ENCODE results near the gene INCENP. TPM values are rescaled to one million over a fixed set of nuclear protein-coding genes. Genes with fewer than 3 reads are reported as not detected.
"Not testable (repeated sequence)": the region's sequence is repeated elsewhere in the genome, so short reads cannot be mapped to it uniquely, and the experiment has no call there.

INCENP gene
- 76.5 and 86.6 TPM in 2 replicates for total RNA-seq (2014; rRNA removed)
- polyA plus RNA-seq (2012): 23.5 TPM

DNA sequence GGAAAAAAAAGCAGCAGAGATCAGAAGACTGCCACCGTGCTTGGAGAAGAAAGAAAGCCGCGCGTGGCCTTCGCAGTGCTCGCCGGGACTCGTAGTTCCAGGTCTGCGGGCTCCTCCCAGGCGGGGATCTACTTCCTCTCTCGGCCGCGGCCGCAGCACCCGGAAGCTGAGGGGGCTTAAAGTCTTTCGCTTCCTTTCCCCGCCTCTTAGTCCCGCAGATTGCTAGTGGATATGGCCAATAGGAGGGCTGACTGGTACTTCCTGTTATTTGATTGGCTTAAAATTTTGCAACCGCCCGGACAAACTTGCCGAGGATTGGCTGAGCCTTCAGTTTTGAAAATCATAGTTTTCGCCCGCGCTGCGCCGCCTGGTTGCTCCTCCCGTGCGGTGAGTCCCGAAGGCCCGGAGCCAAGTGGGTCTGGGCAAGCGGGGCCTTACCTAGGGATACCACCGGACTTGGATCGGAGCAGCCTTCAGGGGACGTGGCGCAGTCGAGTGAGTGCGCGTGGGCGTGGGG, at the start of gene INCENP:
Gene INCENP, plus strand, starts transcription at position 343 of the 517 bp plus-strand sequence. CDS start 4,151 bp downstream, outside the sequence.
- DNase-seq (ENCODE audit: low read depth): peak; percentile 99

DNA sequence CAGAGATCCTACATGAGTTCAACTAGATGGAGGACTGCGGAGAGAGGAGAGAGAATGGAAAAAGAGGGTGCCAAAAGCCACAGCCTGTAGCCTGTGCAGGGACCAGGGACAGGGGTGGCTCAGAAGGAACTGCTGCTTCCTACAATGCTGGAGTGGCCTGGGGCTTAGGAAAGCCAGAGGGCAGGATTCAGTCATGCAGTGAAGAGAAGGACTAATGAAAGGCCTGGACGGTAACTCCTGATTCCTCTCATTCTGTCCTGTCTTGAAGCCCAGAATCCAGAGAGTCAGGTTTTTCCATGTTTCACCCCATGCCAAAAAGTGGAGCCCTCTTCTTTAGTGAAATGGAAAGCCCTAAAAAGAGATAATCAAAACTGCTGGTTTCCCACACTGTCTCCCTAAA, 48.4 kb upstream of the INCENP start:
- DNase-seq (ENCODE audit: low read depth): no peak

DNA sequence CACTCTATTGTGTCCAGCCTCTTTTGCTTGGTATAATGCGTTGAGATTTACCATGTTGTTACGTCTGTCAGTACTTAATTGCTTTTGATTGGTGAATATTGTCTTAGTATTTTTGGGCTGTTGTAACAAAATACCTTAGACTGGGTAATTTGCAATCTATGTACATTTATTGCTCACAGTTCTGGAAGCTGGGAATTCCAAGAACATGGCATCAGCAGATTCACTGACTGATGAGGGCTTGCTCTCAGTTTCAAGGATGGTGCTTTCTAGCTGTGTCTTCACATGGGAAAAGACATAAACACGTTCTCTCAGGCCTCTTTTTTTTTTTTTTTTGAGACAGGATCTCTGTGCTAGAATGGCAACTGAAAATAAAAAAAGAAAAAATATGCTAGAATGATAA, 46.7 kb upstream of the INCENP start:
- DNase-seq (ENCODE audit: low read depth): no peak

DNA sequence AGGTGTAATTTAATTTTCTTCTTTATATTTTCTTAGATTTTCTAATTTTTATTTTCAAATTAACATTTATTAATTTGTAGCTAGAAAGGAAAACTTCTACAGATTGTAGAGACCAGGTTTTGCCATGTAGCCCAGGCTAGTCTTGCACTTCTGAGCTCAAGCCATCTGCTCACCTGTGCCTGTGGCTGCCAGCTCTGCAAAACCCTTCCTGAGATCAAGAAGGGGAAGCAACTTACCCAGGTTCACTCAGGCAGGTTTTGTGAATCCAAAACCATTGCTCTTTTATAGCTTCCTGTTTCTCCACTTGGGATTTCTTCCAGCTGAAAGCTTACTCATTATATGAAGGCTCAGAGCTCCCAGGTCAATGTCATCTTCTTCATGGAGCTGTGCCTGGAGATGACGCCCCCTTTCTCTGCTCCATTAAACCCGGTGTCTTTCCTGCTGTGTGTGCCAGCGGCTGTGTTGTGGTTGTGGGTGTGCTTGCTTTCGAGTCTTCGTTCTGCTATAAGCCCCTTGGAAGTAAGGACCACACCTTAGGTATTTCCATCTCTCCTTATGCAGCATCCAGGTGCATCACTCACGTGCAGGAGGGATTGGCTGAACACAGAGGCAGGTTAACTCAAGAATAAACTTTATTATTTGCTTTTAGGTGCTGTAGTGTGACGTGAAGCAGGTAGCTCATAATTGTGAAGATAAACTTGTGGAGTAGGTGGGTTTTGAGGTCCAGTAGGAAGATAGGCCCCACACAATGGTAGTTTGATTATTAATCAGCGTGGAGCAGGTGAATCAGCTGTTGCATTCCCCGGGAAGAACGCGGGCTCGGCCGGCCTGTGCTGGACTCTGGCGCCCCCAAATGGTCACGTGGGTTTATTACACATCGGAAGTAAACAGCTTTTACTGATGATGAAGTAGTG, 42.2 kb upstream of the INCENP start:
- peak; percentile 57 for DNase-seq (ENCODE audit: low read depth)

DNA sequence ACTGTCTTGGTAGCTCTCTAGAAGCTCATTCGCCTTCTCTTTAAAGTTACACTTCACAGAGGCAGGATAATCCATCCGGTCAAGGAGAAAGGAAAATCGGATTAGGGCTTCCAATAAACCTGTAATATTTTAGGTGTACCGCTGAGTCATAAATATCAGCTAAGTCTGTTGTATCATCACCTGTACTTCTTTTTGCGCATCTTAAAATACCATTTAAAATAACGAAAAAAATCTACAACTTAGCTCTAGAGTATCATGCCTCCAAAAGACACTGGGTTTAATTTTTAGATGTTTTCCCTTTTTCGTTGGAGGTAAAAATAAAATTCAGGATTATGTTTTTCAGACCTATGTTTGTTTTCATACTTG, 41.5 kb upstream of the INCENP start:
- DNase-seq (ENCODE audit: low read depth): no peak

DNA sequence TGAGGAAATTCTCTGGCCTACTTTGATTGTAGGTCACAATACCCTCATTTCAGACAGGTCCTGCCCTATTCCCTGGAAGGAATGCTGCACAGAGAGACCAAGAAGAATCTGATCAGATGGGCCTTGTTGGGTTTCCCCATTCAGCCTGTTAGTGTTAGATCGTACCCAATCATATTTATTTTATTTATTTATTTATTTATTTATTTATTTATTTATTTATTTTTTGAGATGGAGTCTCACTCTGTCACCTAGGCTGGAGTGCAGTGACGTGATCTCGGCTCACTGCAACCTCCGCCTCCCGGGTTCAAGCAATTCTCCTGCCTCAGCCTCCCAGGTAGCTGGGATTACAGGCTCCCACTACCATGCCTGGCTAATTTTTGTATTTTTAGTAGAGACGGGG, 39.0 kb upstream of the INCENP start:
- not testable (repeated sequence) for DNase-seq (ENCODE audit: low read depth)

DNA sequence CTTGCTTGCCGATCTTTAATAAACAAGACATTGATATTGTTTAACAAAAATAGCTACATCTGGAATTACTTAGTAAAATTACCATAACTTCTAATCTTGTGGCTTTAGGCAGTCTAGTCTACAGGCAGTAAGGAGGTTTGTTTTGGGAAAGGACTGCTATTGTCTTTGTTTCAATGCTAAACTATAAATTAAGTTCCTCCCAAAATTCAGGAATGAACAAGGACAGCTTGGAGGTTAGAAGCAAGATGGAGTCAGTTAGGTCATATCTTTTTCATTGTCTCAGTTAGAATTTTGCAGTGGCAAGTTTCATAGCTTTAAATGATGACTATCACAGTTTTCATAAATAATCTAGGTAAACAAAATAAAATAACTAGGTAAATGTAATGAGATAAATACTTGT, 36.1 kb upstream of the INCENP start:
- DNase-seq (ENCODE audit: low read depth): no peak

DNA sequence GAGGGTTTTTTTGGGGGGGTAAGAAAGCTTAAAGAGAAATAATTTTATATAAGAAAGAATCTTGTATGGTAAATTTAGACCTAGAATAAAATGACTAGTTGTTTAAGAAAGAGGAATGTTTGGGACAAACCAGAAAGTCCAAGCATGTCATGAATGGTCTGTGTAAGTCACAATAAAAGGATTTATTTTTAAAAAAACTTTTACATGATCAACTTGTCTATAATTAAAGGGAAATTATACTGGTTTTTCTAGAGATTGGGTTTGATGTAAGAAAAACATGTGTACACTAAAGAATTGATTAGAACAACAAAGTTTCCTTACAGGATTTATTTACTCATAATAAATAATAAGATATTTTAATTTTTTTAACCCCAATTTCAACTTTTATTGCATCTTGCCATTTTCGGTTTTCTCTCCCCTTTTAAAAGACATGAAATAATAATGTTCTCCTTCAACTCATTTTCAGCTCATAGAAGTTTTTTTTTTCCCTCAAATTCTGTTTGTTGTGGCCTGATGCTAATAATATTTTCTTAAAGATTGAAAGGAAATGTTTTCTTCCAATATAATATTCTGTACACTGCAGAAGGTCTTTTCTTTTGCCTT, 35.4 kb upstream of the INCENP start:
- DNase-seq (ENCODE audit: low read depth): peak; percentile 32

DNA sequence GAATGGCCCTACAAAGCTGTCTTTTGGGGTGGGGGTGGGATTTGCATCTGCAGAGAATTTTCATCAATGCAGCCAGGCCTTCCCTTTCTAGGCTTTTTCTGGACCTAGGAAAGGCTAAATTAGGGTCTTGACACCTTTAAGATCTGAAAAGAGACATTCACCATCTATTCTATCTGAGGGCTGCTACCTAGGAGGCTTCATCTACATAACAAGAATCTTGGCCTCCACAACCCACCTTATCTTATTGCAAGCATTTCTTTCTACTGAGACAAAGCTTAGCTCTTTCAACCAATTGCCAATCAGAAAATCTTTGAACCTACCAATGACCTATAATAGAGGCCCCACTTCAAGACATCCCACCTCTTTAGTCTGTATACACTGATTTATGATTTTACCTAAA, 20.7 kb upstream of the INCENP start:
- no peak for DNase-seq (ENCODE audit: low read depth)

DNA sequence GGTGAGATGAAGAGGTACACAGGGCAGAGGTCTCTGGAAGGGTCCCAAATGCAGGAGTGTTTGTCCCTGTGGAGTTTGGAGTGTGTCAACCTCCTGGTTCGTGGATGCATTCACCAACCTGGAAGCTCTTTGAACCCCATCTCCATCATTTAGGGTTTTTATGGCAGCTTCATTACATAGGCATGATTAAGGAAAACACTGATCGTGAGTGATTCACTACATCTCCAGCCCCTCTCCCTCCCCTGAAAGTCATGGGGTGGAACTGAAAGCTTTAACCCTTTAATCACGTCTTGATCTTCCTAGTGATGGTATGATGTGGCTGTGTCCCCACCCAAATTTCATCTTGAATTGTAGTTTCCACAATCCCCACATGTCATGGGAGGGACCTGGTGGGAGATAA, 19.8 kb upstream of the INCENP start:
- DNase-seq (ENCODE audit: low read depth): no peak

DNA sequence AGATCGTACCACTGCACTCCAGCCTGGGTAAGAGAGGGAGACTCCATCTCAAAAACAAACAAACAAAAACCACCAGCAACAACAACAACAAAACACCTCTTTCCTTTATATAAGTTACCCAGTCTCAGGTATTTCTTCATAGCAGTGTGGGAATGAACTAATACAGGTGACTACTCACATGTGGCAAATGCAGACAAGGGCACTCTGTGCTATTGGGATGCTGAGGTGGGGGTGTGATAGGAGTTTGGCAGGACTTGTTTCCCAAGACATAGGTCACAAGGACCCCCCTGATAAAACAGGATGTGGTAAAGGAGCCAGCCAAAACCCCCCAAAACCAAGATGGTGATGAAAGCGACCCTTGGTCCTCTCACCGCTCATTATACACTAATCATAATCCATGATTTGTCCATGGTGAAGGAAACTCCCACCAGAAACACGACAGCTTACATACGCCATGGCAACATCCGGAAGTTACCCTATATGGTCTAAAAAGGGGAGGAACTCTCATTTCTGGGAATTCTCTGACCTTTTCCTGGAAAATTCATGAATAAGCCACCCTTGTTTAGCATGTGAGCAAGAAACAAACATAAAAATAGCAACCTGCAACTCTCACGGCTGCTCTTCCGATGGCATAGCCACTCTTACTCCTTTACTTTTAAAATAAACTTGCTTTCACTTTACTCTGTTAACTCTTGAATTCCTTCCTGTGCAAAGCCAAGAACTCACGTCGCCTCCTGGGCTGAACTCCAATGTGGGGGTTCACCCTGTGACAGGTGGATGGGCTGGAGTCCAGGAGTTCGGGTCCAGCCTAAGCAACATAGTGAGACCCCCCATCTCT, 18.8 kb upstream of the INCENP start:
- DNase-seq (ENCODE audit: low read depth): peak; percentile 61

DNA sequence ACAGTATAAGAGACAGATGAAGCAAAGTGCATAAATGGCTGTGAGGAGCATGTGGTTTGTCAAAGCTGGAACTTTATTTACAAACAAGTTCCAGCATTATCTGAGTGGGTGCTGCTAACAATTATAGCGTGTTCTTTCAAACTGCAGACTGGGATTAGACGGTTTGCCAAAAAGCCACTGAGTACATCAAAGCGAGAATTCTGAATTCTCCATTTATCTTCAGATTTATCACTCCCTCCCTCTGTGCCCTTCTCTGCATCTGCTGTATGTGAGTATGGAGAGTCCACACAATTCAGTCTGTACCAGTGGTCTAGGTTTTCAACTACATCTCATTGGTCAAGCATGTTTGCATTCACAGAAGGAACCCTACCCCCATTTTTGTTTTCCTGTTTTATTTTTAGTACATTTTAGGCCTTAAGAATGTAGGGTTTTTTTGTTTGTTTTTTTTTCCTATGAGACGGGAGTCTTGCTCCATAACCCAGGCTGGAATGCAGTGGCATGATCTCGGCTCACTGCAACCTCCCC, 18.1 kb upstream of the INCENP start:
- DNase-seq (ENCODE audit: low read depth): peak; percentile 59

DNA sequence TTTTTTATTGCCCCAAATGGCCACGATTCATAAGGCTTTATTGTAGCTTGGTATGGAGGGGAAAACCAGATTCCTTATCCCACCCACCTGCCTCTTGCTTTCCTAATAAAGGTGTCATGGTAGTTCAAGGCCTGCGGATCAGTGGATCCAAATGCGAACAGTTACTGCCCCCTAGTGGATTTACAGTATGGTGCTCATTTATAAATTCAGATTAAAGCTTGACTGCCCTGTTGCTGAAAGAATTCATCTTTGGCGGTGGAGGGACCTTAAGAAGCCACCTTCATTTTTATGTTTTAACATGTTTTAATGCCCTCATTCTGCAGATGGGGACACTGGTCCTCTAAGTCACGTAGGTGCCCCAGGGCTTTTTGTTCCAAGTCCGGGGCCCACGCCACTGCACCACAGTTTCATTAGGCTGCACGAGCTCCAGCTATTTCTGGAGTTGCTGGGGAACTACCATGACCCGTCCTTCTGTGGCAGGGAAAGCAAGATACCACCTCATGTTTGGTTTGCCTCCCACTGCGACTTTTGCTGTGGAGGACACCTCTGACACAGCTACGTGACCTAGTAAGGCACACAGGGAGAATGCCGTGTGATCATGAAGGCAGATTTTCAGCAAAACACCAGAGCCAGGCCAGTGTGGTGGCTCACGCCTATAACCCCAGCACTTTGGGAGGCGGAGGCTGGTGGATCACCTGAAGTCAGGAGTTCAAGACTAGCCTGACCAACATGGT, 15.6 kb upstream of the INCENP start:
- peak; percentile 71 for DNase-seq (ENCODE audit: low read depth)

DNA sequence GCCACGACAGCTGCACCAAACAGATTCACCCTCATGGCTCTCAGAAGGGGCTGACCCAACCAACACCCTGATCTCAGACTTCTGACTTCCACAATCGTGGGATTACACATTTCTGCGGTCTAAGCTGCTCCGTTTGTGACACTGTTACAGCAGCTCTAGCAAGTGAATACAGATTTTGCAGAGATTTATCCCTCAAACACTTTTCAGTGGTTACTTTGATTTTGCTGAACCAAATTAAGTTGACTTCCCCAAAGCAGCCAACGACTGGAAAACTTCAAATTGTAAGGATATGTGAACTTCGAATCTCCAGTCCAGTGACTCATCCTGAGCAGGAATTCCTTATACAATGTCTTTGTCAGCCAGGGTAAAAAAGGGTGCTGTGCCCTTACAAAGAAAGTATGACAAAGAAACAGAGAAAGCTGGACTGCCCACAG, 14.8 kb upstream of the INCENP start:
- peak; percentile 92 for DNase-seq (ENCODE audit: low read depth)

DNA sequence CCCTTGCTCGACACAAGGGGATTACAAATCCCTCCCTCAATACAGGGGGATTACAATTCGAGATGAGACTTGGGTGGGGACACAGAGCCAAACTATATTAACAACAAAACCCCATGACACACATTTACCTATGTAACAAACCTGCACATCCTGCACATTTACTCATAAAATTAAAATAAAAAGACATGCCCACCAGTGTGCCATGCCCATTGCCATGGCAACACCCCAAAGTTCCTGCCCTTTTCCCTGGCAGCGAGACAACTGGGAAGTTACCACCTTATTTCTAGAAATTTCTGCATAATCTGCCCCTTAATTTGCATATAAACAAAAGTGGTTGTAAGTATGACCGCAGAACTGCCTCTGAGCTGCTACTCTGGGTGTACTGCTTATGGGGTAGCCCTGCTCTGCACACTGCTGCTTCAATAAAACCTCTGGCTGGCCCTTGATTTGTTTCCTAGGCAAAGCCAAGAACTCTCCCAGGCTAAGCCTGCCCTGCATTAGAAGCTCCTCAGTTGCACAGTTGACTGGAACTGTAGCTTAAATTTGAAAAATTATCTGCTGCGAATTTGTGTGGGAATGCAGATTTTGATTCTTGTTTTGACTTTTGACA, 8.6 kb upstream of the INCENP start:
- no peak for DNase-seq (ENCODE audit: low read depth)

DNA sequence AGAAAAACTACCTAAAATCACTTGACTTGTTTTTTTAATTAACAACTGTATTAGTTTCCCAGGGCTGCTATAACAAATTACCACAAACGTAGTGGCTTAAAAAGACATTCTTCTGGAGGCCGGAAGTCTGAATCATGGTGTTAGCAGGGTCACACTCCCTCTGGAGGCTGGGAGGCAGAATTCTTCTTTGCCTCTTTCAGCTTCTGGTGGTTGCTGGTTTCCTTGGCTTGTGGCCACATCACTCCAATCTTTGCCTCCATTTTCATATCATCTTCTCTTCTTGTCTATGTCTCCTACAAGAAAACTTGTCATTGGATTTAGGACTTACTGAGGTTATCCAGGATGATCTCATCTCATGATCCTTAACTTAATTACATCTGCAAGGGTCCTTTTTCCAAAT, 7.4 kb upstream of the INCENP start:
- DNase-seq (ENCODE audit: low read depth): no peak

DNA sequence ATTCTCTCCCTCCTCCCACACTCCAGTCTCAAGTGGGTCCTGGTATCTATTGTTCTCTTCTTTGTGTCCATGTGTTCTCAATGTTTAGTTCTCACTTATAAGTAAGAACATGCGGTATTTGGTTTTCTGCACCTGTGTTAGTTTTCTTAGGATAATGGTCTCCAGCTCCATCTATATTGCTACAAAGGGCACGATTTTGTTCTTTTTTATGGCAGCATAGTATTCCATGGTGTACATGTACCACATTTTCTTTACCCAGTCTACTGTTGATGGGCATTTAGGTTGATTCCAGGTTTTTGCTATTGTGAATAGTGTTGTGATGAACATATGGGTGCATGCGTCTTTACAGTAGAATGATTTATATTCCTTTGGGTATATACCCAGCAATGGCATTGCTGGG, 4.2 kb upstream of the INCENP start:
- no peak for DNase-seq (ENCODE audit: low read depth)

DNA sequence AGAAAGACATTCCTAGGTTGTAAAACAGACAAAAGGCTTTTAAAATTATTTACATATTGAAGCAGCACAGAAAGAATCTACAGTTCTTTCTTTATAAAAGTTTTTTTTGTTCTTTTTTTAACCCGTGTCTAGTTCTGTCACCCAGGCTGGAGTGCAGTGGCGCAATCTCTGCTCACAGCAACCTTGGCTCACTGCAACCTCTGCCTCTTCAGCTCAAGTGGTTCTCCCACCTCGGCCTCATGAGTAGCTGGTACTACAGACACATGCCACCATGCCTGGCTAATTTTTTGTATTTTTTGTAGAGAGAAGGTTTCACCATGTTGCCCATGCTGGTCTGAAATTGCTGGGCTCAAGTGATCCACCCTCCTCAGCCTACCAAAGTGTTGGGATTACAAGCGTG, 3.8 kb upstream of the INCENP start:
- no peak for DNase-seq (ENCODE audit: low read depth)

DNA sequence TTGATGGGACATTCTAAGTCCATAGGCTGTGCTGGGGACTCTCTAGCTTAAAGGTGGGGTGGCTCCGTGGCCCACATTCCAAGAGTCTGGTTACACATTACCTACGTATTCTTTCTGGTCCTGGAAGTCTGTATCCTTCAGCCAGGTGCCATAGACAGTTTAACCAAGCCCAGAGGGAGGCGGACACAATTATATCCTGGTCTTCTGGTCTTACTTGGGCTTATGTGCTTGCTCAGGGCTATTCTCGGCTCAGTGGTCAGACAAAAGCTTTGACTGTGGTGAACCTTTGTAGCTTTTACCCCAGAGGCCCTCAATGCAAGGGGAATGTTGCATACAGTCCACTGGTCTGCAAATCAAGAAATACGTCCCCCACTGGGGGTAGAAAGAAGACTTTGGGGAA, 3.4 kb upstream of the INCENP start:
- no peak for DNase-seq (ENCODE audit: low read depth)

DNA sequence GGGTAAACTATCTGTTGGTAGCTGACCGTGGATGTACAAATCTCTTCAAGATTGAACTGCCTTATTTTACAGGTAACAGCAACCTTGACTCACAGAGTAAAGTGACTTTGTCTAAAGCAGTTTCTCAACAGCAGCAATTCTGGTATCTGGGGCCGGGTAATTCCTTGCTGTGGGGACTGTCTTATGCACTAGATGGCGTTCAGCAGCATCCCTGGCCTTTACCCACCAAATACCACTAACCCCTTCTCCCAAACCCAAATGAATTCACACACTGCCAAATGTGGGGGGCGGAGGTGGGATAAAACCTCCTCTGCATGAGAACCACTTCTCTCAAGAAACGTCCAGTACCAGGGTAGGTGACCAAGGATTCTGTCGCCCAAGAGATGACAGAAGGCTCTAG, 1.7 kb upstream of the INCENP start:
- no peak for DNase-seq (ENCODE audit: low read depth)

Measured in LHCN-M2 (cell line).